ELF-1 (cell line): ENCODE data around the gene BATF2.
"Not testable (repeated sequence)": the region's sequence is repeated elsewhere in the genome, so short reads cannot be mapped to it uniquely, and the experiment has no call there.

Experiments used
- DNase-seq: peaks from one replicate; pipeline ENCODE4 v3.0.0-alpha.2; 2016; ENCODE audit warnings: low read depth, low spot score

Gene BATF2

GRCh38 chr11:65013888-65014725 is 17.3 kb upstream of the BATF2 start, which contains the start of gene ARL2:
Gene ARL2 (plus strand): TSS chr11:65014160. CDS start chr11:65014208, 48 bp downstream.
- peak; percentile 96 for DNase-seq

GRCh38 chr11:65013130-65013887 is 16.5 kb upstream of the BATF2 start:
- DNase-seq: peak; percentile 94

- no peak for DNase-seq
Observed at GRCh38 chr11:65008873-65009272, 12.1 kb upstream of the BATF2 start.

- no peak for DNase-seq
Observed at GRCh38 chr11:65008016-65008415, 11.2 kb upstream of the BATF2 start.

- not testable (repeated sequence) for DNase-seq
Observed at GRCh38 chr11:65003968-65004367, 7.2 kb upstream of the BATF2 start.

- peak; percentile 78 for DNase-seq
Observed at GRCh38 chr11:65003282-65003681, 6.5 kb upstream of the BATF2 start.

GRCh38 chr11:65002706-65003105 is 5.9 kb upstream of the BATF2 start:
- DNase-seq: no peak

GRCh38 chr11:64999478-64999877 is 2.7 kb upstream of the BATF2 start:
- DNase-seq: no peak

- no peak for DNase-seq
Observed at GRCh38 chr11:64998690-64999431, 2.1 kb upstream of the BATF2 start.

- no peak for DNase-seq
Observed at GRCh38 chr11:64998141-64998540, 1.4 kb upstream of the BATF2 start.

GRCh38 chr11:64996327-64996709 is 453 bp downstream of the BATF2 start:
- no peak for DNase-seq

- no peak for DNase-seq
Observed at GRCh38 chr11:64994318-64994717, 2.5 kb downstream of the BATF2 start.

GRCh38 chr11:64990222-64990923 is 6.4 kb downstream of the BATF2 start:
- DNase-seq: no peak

- no peak for DNase-seq
Observed at GRCh38 chr11:64989416-64989815, 7.4 kb downstream of the BATF2 start.

GRCh38 chr11:64987998-64988854 is 8.5 kb downstream of the BATF2 start:
- no peak for DNase-seq

GRCh38 chr11:64983339-64983738 is 13.4 kb downstream of the BATF2 start:
- DNase-seq: not testable (repeated sequence)

GRCh38 chr11:64976651-64977050 is 20.1 kb downstream of the BATF2 start:
- DNase-seq: no peak

GRCh38 chr11:64974124-64974523 is 22.6 kb downstream of the BATF2 start:
- no peak for DNase-seq

GRCh38 chr11:64971421-64972233 is 25.1 kb downstream of the BATF2 start, which contains the start of gene MAJIN:
Gene MAJIN (minus strand): TSS chr11:64972108. CDS start chr11:64959405, 12,703 bp downstream.
- DNase-seq: peak; percentile 93
